Kidney capillary endothelial cell (primary cell): ENCODE results near the gene RLF.

Source experiments
- DNase-seq: peaks from one replicate; pipeline ENCODE4 v3.0.0-alpha.2; 2018; ENCODE audit warnings: low spot score

The RLF gene, protein sequence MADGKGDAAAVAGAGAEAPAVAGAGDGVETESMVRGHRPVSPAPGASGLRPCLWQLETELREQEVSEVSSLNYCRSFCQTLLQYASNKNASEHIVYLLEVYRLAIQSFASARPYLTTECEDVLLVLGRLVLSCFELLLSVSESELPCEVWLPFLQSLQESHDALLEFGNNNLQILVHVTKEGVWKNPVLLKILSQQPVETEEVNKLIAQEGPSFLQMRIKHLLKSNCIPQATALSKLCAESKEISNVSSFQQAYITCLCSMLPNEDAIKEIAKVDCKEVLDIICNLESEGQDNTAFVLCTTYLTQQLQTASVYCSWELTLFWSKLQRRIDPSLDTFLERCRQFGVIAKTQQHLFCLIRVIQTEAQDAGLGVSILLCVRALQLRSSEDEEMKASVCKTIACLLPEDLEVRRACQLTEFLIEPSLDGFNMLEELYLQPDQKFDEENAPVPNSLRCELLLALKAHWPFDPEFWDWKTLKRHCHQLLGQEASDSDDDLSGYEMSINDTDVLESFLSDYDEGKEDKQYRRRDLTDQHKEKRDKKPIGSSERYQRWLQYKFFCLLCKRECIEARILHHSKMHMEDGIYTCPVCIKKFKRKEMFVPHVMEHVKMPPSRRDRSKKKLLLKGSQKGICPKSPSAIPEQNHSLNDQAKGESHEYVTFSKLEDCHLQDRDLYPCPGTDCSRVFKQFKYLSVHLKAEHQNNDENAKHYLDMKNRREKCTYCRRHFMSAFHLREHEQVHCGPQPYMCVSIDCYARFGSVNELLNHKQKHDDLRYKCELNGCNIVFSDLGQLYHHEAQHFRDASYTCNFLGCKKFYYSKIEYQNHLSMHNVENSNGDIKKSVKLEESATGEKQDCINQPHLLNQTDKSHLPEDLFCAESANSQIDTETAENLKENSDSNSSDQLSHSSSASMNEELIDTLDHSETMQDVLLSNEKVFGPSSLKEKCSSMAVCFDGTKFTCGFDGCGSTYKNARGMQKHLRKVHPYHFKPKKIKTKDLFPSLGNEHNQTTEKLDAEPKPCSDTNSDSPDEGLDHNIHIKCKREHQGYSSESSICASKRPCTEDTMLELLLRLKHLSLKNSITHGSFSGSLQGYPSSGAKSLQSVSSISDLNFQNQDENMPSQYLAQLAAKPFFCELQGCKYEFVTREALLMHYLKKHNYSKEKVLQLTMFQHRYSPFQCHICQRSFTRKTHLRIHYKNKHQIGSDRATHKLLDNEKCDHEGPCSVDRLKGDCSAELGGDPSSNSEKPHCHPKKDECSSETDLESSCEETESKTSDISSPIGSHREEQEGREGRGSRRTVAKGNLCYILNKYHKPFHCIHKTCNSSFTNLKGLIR (N-terminal part only)

DNA sequence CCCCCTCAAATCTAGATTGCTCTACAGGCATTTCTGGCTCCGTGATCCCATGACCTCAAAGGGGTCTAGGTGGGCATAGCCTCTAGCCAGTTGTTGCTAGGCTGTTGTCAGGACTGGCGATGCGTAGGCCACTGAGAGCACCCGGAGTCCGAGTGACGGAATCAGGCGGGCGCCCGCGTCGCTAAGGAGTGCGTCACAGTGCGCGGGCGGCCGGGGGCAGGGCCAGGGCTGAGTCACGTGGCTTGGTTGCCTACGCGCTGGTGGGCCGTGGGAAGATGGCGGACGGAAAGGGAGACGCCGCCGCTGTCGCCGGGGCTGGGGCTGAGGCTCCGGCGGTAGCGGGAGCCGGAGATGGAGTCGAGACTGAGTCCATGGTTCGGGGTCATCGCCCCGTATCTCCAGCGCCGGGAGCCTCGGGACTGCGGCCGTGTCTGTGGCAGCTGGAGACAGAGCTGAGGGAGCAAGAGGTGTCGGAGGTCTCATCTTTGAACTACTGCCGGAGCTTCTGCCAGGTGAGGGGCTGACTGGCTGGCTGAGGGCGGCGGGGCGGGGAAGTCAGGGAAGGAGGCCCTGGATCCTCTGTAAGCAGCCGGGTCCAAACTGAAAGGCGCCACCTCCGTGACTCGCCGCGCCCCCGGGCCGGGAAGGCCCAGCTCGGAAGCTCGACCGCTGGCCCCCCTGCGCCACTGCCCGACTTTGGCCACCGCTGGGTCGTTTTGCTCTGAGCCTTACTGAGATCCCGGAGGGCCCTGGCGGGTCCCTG is at the start of gene RLF:
Gene RLF, plus strand, starts transcription at position 263 of the 763 bp plus-strand sequence. Its CDS starts 13 bp downstream, at position 276.
- peak; percentile 94 for DNase-seq

DNA sequence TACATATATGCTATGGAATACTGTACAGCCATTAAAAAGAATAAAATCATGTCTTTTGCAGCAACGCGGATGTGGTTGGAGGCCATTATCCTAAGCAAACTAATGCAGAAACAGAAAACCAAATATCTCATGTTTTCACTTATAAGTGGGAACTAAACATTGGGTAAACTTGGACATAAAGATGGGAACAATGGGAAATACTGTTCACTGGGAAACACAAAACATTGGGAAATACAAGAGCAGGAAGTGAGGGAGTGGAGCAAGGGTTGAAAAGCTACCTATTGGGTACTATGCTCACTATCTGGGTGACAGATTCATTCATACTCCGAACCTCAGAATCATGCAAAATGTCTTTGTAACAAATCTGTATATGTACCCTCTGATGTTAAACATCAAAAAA is 46.8 kb upstream of the RLF start:
- DNase-seq = no peak

DNA sequence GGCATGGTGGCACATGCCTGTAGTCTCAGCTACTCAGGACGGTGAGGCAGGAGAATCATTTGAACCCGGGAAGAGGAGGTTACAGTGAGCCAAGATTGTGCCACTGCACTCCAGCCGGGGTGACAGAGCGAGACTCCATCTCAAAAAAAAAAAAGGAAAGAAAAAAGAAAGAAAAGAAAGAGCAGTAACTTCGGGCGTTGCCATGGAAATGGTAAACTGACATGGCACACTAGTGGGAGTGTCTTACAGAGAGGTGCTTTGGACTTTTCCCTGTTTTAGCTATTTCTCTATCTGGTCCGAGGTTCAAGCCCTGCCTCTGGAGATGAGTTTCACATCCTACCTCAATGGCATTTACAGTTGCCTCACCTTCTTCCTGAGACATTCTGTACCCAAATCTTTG is 41.1 kb upstream of the RLF start:
- no peak for DNase-seq

DNA sequence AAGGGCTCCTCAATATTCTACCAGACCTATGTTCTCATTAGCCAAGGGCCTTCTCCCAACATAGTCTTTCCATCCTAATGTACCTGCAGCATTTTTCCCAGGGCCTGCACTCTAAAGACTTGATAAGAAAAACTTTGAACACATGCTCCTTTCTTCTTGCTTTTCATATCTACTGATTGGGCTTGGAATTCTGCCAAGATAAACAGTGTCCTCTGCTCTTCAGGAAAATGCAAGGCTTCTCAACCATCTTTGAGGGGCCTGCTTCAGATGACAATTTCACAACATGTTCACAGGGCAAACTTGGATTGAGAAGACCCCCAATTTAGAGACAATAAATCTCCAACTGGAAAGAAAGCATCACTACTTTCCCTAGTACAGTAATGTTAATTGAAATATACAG is 38.3 kb upstream of the RLF start:
- no peak for DNase-seq

DNA sequence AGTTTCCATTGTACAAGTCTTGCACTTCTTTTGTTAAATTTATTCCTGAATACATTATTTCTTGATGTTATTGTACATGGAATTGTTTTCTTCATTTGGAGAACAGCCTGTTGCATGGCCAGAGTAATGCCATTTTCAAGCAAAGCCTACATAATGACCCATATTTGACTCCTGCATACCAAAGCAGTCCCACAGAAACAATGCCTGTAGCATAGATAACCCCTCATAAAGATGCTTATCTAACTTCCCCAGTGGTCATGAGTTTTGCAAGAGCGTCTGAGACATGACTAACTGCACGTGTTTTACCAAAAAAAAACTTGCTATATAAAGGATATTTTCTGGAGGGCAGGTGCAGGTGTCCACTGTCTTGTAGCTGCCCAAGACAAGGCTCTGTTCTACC is 30.3 kb upstream of the RLF start:
- DNase-seq = no peak

DNA sequence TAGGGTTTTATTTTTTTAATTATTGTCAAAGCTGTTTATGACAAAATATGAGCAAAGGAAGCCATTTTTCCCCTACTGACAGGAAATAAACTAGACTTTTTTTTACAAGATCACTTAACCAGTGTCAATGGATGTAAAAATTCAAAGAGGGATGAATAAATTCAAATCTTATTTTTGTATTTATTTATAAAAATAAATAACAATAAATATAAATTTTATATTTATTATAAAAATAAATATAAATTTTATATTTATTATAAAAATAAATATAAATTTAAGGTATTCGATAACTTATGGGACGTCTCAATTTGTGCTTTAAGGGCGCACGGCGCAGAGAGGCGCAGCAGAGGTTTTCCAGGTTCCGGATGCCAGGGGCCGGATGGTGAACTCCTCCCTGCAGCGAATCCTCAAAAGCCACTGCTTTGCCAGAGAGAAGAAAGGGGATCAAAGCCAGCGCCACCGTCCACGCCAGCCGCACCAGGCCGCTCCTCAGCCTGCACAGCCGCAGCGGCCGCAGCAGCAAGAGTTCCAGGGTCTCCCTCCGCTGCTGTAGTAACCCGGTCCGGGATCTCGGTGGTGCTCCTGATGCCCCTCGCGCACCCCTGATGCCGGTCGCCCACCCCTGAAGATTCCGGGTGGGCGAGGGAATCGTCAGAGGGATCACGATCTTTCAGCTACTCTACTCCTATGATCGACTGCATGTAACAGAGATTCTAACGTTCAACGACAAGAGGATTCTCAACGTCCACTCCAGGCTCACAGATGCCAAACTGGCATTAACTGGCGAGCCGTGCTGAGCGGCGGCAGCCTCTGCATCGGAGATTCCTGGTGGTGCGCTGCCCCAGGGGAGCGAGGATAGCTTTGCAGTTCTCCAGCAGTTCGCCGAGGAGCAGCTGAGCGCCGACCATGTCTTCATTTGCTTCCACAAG is 28.5 kb upstream of the RLF start:
- DNase-seq = no peak

DNA sequence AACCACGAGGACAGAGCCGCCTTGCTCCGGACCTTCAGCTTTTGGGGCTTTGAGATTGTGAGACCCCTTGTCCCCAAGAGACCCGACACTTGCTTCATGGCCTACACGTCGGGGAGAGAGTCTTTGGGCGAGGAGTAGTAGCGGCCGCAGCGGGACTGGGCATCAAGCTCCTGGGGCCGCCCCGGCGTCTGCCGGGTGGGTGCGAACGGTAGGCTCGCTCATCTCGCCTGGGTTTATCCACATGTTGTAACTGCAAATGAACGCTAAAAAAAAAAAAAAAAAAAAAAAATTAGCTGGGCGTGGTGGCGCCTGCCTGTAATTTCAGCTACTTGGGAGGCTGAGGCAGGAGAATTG is 27.9 kb upstream of the RLF start:
- no peak for DNase-seq

DNA sequence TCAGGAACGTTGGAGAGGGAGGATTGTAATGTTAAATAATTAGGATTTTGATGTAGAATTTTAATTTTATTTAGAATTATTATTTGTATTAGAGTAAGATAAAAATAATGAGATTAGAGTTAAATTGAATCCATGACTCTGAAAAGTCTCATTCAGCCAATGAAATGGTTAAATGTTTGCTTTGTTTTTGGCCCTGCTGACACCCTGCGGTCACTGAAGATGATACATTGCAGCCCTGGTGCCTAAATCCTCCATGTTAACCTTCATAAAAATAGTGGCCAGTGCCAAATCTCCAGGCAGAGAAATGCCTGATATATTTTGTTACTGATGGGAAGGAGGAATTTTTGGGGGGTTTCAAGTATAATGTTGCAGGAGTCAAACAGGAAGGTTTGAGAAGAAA is 27.3 kb upstream of the RLF start:
- no peak for DNase-seq

DNA sequence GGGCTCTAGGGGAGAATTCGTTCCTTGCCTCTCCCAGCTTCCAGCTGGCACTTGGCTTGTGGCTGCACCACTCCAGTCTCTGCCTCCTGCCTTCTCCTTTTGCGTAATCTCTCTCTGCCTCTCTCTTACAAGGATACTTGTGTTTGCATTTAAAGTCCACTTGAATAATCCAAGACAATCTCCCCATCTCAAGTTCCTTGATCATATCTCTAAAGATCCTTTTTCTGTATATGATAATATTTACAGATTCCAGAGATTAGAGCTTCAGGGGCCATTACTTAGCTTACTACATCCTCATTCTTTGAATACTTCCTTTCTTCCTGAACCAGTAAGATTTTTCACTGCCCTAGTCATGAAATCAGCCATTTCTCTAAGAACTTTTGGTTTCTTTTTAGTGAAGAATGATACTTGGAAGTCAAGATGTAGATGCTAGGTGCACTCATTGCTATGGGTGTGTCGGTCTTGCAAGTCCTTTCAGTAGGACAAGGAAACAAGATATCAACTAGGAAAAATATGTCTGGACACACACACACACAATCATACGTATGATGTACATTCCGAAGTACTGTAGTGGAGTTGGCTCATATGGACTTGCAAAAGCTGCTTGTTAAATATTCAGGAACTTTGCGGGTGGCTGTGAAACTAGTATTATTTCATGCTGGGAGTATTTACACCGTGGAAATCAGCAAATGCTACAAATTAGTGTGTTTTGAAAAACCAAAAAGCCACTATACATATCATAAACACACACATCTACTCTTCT is 20.8 kb upstream of the RLF start:
- DNase-seq = no peak

DNA sequence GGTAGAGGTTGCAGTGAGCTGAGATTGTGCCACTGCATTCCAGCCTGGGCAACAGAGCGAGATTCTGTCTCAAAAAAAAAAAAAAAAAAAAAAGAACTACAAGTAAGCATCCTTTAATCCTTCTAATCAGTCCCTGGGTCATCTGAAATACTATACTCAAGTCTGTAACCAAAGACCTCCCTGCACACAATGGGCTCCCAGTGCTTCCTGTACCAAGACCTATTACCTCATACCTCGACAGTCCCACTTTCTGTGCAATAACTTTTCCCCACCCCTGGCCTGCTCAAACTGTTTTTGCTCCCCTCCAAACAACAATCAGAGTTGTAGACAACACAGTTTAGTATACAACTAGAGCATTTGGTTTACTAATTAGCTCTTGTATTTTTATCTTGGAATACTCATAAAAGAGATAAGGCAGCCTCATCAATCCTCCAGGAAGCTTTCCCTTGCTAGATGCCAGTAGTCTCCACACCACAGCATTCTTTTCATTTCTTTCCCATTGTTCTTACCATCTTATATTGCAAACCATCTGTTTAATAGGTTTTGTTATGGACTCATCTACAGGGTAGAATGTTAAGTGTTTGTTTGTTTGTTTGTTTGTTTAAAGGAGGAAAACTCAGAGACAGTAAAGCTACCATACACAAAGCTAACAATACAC is 19.2 kb upstream of the RLF start:
- DNase-seq = no peak

DNA sequence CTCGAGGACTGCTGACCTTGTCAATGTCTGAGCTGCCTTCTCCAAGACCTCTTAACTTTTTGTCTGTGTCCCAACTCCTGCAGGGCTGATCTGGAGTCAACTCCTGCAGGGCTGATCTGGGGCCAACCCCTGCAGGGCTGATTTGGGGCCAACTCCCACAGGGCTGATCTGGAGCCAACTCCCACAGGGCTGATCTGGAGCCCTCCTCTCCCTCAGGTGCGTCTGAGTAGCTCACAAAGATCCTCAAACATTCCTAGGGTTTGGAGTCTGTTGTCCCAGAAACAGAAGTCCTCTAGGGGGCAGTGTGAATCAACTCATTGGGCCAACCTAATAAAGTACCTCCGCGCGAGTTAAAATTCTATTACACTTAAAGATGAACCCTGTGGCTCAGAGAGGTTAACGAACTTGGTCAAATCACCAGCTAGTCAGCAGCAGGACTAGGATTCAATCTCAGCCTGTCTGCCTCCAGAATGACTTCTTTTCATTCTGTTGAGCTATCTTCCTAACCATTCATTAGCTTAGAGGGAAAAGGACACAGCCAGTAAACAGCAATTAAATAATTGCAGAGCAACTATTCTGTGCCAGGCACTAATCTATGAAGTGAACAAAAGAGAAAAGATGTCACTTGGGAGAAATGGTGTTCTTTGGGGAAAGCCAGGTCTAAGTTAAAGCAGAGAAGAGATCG is 17.2 kb upstream of the RLF start:
- DNase-seq = peak; percentile 65

DNA sequence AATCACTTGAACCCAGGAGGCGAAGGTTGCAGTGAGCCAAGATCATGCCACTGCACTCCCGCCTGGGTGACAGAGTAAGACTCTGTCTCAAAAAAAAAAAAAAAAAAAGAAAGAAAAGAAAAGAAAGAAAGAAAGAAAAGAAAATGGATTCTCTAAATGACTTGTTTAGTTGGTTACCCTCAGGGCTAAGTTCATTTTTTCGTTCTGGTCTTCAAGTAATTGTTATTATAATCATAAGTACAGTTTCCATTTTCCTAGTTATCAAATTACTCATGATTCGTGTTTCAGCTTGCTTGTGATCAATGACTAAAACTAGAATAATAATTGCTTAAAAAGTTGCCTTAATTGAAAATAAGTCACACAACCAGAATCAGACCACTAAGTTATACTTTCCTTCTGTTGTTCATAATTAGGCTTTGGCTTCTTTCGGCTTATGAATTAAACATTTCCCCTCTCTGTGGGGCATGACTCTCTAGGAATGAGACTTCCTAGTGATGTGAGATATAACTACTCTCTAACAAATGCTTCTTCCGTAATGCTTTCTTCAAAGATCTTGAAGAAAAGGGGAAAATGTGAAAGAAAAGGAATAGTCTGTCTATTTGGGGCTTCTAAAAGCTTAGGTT is 9.6 kb upstream of the RLF start:
- no peak for DNase-seq

DNA sequence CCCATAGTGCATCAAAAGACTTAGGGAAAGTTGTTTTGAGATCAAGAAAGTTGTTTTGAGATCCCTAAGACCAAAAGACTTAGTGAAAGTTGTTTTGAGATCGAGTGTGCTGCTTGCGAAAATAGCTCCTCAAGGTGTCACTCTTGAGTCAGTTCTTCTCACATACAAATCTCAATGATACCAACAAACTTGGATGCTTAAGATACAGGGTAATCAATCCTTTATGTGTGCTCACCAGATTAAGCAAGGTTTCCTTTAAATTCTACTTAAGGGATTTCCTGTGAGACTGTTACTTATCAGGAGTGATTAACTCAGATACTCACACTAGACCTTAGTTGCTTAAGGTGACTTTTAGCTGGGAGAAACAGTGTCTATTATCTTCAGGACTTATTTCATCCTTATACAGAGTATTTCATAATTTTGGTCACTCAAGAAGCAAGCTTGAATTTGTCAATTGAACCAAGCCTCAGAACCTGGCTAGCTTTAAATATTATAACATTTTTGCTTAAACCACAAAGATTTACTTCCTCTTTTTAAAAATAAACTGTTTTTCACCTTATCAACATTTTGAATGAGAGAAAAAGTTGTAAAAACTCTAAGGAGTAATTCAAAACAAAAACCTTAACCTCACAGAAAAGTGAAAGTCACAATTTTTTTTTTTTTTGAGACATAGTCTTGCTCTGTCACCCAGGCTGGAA is 8.0 kb upstream of the RLF start:
- peak; percentile 39 for DNase-seq

DNA sequence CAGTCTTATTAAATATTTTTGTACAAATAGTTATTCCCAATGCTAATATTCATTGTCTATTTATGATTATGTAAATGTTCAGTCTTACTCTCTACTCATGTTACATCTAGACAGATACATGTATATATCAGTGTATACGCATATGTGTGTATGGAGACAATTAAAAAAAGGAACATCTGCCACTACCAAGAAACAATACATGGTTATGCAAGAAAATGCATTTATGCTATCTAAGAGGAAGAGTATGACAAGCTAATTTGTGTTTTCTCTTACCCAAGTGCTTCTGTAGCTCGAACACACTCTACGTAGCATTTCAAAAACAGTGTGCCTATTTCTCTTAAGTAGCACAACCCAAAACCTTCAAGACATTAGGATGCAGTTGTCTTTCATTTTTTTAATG is 6.1 kb upstream of the RLF start:
- no peak for DNase-seq

DNA sequence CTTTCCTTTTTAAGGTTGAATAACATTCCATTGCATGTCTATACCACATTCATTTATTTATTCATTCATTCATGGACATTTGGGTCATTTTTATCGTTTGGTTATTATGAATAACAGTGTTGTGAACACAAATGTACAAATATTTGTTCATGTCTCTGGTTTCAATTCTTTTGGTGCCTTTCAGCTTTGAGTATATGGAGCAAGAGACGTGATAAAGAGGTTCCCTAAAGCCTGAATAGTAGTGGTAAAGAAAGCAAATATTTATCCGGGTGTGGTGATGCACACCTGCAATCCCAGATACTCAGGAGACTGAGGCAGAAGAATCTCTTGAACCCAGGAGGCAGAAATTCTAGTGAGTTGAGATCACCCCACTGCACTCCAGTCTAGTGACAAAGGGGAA is 5.3 kb upstream of the RLF start:
- DNase-seq = no peak

DNA sequence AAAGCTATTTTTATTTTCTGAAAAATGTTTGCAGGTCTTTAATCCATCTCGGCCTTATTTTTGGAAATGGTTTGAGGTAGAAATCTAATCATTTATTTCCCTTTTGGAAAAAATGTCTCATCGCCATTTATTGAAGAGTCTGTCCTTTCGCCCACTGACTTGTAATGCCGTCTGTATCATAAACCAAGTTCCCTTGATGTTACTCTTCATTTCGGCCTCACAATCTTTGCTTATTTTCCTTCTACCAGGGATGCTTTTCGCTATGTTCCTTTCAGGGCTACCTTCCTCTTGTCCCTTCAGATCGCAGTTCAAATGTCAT is 422 bp upstream of the RLF start:
- DNase-seq = no peak

DNA sequence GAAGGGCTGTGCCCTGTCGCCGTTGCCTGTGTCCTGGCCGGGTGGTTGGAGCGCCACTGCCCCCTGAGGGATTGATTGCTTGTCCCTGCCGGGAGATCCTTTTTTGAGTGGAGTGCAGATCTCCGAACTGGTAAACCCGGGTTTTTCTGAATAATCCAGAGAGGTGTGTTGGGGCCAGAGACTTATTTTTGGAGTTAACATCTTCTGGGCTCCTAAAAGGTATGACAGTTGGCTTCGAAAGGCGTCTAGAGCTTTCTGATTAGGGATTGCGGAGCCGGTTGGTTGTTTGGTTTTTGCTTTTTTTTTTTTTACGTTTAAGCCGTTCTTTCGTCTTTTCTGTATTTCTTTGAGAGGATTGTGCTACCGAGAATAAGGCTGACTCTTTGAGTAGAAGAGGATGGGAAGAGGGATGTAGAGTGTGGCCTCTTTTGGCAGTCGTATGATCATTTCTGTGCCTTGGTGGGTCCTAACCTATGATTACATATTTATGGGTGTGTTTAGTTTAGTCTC is 756 bp downstream of the RLF start:
- DNase-seq = no peak
